Retina (tissue), 1 donor: Measurements from ENCODE around the gene HEBP1.
A peak's percentile ranks its signal among the peaks of the same experiment; 100 is the strongest.

Experiments
- DNase-seq: peaks from one replicate; pipeline ENCODE4 v3.0.0-alpha.2; 2016

HEBP1 gene

DNA sequence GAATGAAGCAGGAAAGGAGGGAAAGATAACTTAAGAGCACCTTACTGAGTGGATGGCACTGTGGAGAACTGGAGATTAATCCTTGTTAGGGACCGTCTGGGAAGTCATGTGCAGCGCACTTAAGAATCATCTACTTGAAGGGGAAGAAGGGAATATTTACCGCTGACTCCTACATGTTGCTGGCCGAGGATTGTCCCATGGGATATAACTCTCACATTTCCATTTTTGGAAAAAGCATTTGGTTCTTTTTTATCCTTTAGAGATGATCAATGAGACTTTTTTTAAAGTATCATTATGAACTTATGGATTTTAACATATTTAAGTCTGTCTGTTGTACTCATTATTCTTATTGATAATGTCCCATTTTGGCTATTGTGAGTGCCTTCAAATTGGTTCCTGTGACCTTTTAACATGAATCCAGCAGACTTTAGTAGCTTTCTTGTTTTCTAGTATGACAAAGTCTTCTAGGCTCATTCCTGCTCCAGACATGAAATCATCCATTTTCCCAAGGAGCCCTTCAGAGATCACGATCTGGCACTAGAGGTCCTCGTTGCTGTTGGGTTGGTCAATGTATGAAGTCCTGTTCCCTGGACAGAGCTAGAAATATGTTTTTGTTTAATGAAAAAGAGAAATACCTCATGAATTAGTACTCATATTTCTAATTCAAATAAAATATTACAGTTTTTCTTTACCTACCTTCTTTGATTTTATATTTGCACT, 23.9 kb upstream of the HEBP1 start:
- DNase-seq: no peak

- DNase-seq: no peak
These were observed 22.8 kb upstream of the HEBP1 start for GRCh38 chr12:13022851-13023271.

DNA sequence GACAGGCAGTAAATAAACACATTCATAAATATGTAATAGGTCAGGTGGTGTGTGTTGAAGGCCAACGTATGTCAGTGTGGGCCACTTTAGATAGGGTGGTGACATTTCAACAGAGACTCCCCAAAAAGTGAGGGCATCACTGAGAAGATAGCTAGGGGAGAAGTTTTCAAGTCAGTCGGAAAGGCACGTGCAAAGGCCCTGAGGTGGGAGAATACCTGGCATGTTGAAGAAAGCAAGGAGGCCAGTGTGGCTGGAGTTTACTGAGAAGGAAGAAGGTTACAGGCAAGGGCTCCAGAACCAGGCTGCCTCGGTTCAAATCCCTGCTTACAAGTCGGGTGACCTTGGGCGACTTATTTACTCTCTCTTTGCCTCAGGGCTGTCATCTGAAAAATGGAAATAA, 11.0 kb upstream of the HEBP1 start:
- no peak for DNase-seq

DNA sequence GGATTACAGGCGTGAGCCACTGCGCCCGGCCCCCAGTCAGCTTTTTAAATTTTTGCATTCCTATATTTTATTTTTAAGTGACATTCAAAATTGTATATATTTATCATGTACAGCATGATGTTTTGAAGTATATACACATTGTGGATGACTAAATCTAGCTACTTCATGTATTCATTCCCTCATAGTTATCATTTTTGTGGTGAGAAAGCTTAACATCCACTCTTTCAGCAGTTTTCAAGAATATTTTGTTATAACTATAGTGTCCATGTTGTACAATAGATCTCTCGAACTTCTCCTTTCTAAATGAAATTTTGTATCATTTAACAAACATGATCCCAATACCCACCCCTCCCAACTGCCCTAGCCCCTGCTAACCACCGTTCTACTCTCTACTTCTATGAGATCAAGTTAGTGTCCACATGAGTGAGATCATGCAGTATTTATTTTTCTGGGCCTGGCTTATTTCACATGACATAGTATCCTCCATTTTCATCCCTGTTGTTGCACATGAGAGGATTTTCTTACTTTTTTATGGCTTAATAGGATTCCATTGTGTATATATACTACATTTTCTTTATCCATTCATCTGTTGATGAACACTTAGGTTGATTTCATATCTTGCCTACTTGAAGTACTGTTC, 8.8 kb upstream of the HEBP1 start:
- DNase-seq: no peak

DNA sequence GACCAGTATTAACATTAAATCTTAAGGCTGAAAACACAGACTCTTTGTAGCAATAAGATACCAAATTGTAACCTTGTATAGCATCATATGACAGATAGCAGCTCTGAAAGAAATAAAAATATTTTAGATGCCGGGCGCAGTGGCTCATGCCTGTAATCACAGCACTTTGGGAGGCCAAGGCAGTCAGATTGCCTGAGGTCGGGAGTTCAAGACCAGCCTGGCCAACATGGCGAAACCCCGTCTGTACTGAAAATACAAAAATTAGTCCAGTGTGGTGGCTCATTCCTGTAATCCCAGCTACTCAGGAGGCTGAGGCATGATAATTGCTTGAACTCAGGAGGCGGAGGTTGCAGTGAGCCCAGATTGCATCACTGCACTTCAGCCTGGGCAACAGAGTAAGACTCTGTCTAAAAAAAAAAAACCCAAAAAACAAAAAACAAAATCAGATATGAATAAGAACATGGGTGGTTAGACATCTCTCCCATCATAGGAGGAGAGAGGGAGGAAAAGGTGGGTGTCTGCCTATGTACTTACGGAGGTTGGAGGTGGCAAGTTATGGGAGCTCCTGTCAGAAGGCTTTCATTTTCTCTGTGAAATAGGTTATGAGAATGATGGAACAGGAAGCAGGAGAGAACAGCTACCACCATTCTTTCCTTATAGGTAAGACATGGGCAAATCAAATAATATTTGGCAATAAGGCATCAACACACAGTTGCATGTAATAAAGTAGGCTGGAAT, 7.6 kb upstream of the HEBP1 start:
- DNase-seq: no peak

GRCh38 chr12:13005649-13006048, 5.6 kb upstream of the HEBP1 start:
- DNase-seq: no peak

- DNase-seq: no peak
These were observed 4.9 kb upstream of the HEBP1 start for GRCh38 chr12:13004986-13005385.

GRCh38 chr12:13004361-13004760, 4.3 kb upstream of the HEBP1 start:
- no peak for DNase-seq

DNA sequence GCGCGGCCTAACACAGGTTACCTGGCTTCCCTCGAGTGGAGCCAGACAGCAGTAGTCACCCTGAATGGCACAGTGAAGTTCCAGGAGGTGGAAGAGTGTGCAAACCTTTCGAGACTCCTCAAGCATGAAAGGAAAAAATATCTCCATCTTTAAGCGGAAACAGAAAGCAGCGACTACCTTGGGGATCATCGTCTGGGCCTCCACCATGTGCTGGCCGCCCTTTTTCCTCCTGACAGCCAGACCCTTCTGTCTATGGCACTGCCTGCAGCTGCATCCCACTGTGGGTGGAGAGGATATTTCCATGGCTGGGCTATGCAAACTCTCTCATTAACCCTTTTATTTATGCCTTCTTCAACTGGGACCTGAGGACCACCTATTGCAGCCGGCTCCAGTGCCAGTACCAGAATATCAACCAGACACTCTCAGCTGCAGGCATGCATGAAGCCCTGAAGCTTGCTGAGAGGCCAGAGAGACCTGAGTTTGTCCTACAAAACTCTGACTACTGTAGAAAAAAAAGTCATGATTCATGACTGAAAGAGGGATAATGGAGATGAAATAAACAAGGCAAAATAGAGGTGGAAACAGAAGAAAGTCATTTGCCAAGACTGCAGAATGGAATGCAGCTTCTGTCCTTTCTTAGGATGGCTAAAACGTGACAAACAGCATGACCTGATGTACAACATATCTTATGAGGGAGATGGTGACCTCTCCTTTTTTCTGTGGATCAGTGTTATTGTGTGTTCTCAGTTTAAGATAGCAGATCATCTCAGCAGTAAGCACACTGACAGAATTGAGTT, 2.4 kb upstream of the HEBP1 start:
- no peak for DNase-seq

DNA sequence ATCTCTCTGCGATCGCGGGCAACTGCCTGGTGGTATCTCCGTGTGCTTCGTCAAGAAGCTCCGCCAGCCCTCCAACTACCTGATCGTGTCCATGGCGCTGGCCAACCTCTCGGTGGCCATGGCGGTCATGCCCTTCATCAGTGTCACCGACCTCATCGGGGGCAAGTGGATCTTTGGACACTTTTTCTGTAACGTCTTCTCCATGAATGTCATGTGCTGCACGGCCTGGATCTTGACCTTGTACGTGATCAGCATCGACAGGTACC, 1.6 kb upstream of the HEBP1 start:
- no peak for DNase-seq

DNA sequence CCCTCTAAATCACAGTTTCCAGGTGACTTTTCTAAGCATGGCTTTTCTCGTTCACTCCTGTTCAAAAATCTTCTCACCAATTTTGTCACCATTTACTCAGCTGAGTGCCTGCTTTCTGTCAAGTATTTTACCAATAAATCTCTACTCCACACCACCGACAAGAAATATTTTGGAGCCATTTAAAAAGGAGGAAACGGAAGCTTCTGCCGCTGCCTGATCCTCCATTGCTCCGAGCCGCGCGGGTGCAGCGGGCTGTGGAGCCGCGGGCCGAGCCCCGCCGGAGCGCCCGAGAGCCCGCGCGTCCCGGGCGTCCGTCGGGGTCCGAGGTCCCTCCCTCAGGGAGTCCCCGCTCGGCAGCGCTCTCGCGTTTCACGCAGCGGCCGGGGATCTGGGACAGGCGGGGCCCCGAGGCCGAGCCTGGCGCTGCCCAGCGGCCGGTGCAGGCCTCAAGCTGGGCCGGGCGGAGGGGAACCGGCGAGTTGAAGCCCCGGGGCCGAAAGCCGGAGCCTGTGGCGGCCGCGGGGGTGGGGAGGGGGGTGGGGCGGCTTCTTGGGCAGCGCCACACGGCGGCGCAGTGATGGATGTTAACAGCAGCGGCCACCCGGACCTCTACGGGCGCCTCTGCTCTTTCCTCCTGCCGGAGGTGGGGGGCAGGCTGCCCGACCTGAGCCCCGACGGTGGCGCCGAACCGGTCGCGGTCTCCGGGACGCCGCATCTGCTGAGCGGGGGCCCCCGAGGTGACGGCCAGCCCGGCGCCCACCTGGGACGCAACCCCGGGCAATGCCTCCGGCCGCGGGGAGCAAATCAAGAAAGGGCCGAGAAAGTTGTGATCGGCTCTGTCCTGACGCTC, 1.1 kb upstream of the HEBP1 start:
- peak; percentile 82 for DNase-seq

DNA sequence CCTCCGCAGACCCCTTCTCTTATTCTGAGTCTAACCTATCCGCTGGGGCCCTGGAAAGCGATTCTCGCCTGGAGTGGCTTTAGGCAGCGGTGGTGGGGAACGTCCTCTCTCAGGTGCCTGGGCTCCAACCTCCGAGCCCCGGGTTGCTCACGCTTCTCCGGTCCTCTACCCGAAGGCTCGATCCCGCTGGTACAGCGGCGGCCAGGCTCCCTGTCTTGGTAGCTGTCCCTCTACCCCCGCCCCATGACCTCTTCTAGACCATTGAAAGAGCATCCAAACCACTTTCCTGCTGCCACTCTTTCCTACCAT, 505 bp upstream of the HEBP1 start:
- DNase-seq: no peak

DNA sequence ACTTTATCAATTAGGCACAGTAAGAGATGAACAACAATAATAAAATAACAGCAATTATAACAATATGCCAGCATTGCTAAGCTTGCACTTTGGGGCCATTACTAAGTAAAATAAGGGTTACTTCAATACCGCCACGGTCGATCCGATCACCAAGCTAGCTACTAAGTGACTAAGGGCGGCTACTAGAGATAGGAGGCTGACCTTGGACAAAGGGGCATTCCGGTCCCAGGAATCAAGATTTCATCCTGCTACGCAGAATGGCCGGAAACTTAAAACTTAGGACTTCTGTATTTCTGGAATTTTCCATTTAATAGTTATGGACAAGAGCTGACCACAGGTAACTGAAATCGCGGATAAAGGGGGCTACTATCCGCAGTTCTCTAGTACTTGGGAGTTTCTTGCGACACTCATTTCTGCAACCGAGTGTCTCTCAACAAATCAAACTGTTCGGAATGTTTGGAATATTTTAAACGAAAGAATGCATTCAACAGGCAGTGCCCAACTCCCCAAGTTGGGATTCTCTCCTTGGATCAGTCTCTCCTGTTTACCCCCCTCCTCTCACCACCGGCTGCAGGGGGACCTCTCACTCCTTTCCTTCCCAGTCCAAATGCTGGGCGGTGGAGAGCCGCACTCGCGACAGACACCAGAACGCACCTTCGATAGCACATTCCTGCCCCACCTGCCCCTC, 650 bp downstream of the HEBP1 start:
- DNase-seq: no peak

DNA sequence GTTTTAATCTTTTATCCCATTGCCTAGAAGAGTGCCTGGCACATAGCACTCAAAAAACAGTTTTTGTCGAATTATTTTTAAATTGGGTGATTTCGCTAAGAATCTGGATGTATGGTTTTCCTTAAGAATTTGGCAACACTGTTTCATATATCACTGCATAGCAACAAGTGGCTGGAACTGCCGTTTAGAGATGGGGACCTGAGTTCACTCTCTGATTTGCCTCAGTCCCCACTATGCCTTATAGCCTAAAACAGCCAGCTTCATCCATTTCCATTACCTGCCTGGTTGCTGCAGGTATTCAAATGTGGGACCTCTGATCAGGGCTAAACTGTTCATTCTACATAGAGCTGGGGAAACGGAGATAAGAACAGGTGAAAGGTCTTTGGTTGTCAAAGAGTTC, 1.8 kb downstream of the HEBP1 start:
- no peak for DNase-seq

GRCh38 chr12:12997734-12998133, 2.3 kb downstream of the HEBP1 start:
- DNase-seq: no peak

GRCh38 chr12:12997156-12997555, 2.9 kb downstream of the HEBP1 start:
- no peak for DNase-seq

DNA sequence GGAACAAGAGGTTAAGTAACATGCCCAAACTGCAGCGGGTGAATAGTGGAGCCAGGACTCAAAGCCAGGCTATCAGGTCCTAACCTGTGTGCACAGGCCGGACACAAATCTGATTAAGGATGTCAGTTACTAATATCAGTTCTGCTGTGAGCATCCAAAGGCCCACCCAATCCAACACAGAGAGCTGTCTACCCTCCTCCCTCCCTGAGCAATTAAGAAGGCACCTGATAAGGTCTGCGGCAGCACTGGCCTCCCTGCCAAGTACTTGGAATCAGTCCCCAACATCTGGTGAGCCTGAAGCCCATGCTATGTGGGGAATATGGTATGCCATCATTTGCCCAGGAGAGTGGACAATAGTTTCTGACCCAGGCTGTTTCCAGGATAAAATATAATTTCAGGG, 3.9 kb downstream of the HEBP1 start:
- DNase-seq: no peak

GRCh38 chr12:12995088-12995487, 5.0 kb downstream of the HEBP1 start:
- no peak for DNase-seq

DNA sequence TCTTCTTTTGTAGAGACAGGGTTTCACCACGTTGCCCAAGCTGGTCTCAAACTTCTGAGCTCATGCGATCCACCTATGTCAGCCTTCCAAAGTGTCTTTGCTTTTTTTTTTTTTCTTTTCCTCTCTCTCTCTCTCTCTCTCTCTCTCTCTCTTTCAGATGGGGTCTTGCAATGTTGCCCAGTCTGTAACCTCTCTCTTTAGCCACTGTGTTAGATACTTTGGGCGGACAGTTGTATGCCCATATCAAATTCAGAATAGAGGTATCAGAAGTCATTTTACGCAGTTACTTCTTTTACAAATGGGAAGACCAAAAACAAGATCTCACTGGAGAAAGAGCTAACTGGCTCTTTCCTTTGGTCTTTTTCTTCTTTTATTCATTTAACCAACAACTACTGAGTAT, 6.7 kb downstream of the HEBP1 start:
- DNase-seq: no peak

- DNase-seq: no peak
These were observed 7.5 kb downstream of the HEBP1 start for GRCh38 chr12:12992418-12993130.

DNA sequence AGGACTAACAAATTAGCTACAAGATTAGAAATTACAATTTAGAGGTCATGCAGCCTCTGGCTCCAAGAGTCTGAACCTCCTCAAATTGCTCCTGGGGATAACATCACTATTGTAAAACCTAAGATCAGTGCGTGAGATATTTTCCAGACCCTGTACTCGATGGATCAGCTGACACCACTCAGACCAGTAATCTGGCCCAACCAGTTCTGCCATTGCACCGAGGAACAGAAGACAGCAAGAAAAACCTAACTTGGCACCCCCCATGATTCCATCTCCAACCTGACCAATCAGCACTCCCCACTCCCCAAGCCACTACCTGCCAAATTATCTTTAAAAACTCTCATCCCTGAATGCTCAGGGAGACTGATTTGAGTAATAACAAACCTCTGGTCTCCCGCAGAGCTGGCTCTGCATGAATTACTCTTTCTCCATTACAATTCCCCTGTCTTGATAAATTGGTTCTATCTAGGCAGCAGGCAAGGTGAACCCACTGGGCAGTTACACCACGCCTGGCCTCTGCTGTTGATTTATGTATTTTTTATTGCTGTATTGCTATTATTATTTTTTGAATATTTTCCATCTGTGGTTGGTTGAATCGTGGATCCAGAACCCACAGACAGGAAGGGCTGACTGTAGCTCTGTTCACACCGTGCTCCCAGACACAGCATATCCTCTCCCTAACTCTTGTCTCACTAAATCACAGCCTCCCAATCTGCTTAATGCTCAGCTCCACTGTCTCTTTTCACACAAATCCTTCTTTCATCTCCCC, 9.2 kb downstream of the HEBP1 start:
- no peak for DNase-seq
